Measurements from ENCODE around the gene PTPRD. TPM values are rescaled to one million over a fixed set of nuclear protein-coding genes. Genes with fewer than 3 reads are reported as not detected.

Gene PTPRD
- total and polyA plus RNA-seq, 7 experiments from 2014 or later, result 0.71 TPM; not detected in 6

DNA sequence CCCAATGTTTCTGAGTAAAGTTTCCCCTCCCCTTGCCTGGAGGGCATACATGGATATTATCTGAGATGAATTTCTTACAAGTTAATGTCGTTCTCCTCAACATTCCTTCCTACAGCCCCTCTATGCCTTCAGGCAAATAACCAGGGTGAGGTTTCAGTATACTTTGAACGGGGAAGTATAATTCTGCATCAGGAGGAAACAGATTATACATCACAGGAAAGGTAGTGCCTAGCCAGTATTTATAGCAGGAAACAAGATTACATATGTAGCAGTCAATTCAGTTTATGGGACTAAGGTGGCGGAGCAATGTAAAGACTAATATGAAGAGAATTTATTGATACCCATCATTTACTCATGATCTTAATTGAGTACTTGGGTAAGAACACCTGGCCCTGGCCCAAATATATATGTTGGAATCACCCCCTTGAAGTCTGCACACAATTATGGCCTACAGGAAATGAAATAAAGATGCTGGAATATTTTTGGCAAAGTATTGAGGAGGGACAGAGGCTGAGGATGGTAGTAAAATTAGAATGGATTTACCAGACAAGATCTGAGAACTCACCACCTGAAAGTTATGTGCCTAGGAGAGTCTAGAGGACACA is 661.1 kb downstream of the PTPRD start:
- ChIA-PET CTCF (no interaction called here), POLR2A (no interaction called here)
- no peak overlapping the region for H3K27ac ChIP-seq (ENCODE audit: low read depth, low read length)
- H3K4me1 ChIP-seq (ENCODE audit: control insufficient read depth in 2 of 2, insufficient read depth in 2 of 2, low read length in 2 of 2), result no peaks in the 10 kb centered on the region
- H3K4me3 Mint-ChIP-seq, result no peak overlapping the region
- H3K36me3 Mint-ChIP-seq, result no peaks in the 10 kb centered on the region
- no peak for DNase-seq
- H3K27me3 Mint-ChIP-seq, result no peaks in the 10 kb centered on the region
- intact Hi-C loops (cut with micrococcal nuclease), result no loop called here
- H3K27ac Mint-ChIP-seq, result no peak overlapping the region
- H3K4me1 Mint-ChIP-seq, result no peaks in the 10 kb centered on the region
- H3K27me3 ChIP-seq (ENCODE audit: control insufficient read depth in 2 of 2, insufficient read depth in 2 of 2, low read length in 2 of 2), result no peaks in the 10 kb centered on the region
- no peaks in the 10 kb centered on the region for H3K36me3 ChIP-seq (ENCODE audit: control insufficient read depth in 2 of 3, insufficient read depth in 3 of 3, low read length in 3 of 3)
- no peak for ATAC-seq
- no peaks in the 10 kb centered on the region for H3K9me3 ChIP-seq (ENCODE audit: control insufficient read depth in 2 of 3, low read length in 3 of 3)
- no peak overlapping the region for H3K4me3 ChIP-seq (ENCODE audit: low read length)
- H3K9me3 Mint-ChIP-seq, result peaks cover 0 to 9% (median 0%) of the 10 kb centered on the region in 11 donors

GRCh38 chr9:9950813-9951212 is 662.0 kb downstream of the PTPRD start:
- Histone ChIP-seq H3K9me3 (ENCODE audit: control insufficient read depth in 2 of 3, low read length in 3 of 3) (no peaks in the 10 kb centered on the region), H3K4me1 (ENCODE audit: control insufficient read depth in 2 of 2, insufficient read depth in 2 of 2, low read length in 2 of 2) (no peaks in the 10 kb centered on the region), H3K27me3 (ENCODE audit: control insufficient read depth in 2 of 2, insufficient read depth in 2 of 2, low read length in 2 of 2) (no peaks in the 10 kb centered on the region), H3K4me3 (ENCODE audit: low read length) (no peak overlapping the region), H3K36me3 (ENCODE audit: control insufficient read depth in 2 of 3, insufficient read depth in 3 of 3, low read length in 3 of 3) (no peaks in the 10 kb centered on the region), H3K27ac (ENCODE audit: low read depth, low read length) (no peak overlapping the region)
- CTCF ChIA-PET, result interaction anchor here (0.6 kb wide), 1 partner anchor 8 kb away, joined by 3 read pairs; no protein-coding TSS in a partner anchor
- Mint-ChIP-seq H3K27ac (no peak overlapping the region), H3K36me3 (no peaks in the 10 kb centered on the region), H3K9me3 (peaks cover 0 to 9% (median 0%) of the 10 kb centered on the region in 11 donors), H3K4me1 (no peaks in the 10 kb centered on the region), H3K4me3 (no peak overlapping the region), H3K27me3 (no peaks in the 10 kb centered on the region)
- intact Hi-C loops (cut with micrococcal nuclease), result no loop called here
- ATAC-seq, result no peak
- POLR2A ChIA-PET, result no interaction called here
- DNase-seq, result no peak

DNA sequence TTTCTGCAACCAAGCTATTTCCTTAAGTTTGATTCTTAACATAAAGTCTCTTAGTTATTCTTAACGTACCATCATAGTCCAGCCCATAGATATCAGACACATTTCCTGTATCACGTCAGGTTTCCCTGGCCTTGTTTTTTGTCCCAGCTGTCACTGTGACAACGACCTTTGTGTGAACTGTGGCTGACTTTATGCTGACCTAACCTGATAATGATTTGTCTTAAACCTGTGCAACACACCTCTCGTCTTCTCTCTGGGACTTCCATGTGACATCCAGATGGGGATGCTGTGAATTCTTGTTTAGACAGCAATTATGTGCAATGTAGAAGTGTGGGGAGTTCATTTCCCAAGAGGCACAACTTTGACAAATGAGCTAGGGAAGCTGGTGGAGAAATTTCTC is 662.8 kb downstream of the PTPRD start:
- H3K4me3 ChIP-seq (ENCODE audit: low read length), result no peak overlapping the region
- Mint-ChIP-seq H3K4me3 (no peak overlapping the region), H3K36me3 (no peaks in the 10 kb centered on the region), H3K4me1 (no peaks in the 10 kb centered on the region), H3K27ac (no peak overlapping the region), H3K9me3 (peaks cover 0 to 9% (median 0%) of the 10 kb centered on the region in 11 donors), H3K27me3 (no peaks in the 10 kb centered on the region)
- no peak for DNase-seq
- ChIA-PET CTCF (no interaction called here), POLR2A (no interaction called here)
- H3K27me3 ChIP-seq (ENCODE audit: control insufficient read depth in 2 of 2, insufficient read depth in 2 of 2, low read length in 2 of 2), result no peaks in the 10 kb centered on the region
- intact Hi-C loops (cut with micrococcal nuclease), result loop anchor here in 1 of 2 donors (10.0 kb wide), 1 partner anchor 345 kb away; no protein-coding TSS in a partner anchor
- no peaks in the 10 kb centered on the region for H3K4me1 ChIP-seq (ENCODE audit: control insufficient read depth in 2 of 2, insufficient read depth in 2 of 2, low read length in 2 of 2)
- no peak overlapping the region for H3K27ac ChIP-seq (ENCODE audit: low read depth, low read length)
- ATAC-seq, result no peak
- H3K9me3 ChIP-seq (ENCODE audit: control insufficient read depth in 2 of 3, low read length in 3 of 3), result no peaks in the 10 kb centered on the region
- no peaks in the 10 kb centered on the region for H3K36me3 ChIP-seq (ENCODE audit: control insufficient read depth in 2 of 3, insufficient read depth in 3 of 3, low read length in 3 of 3)

- intact Hi-C loops (cut with micrococcal nuclease), result loop anchor here in 1 of 2 donors (10.0 kb wide), 1 partner anchor 345 kb away; no protein-coding TSS in a partner anchor
- Mint-ChIP-seq H3K27me3 (no peaks in the 10 kb centered on the region), H3K27ac (no peak overlapping the region), H3K4me3 (no peak overlapping the region), H3K36me3 (no peaks in the 10 kb centered on the region), H3K9me3 (peaks cover 0 to 9% (median 0%) of the 10 kb centered on the region in 11 donors), H3K4me1 (no peaks in the 10 kb centered on the region)
- ChIA-PET POLR2A (no interaction called here), CTCF (no interaction called here)
- Histone ChIP-seq H3K36me3 (ENCODE audit: control insufficient read depth in 2 of 3, insufficient read depth in 3 of 3, low read length in 3 of 3) (no peaks in the 10 kb centered on the region), H3K4me3 (ENCODE audit: low read length) (no peak overlapping the region), H3K27ac (ENCODE audit: low read depth, low read length) (no peak overlapping the region), H3K27me3 (ENCODE audit: control insufficient read depth in 2 of 2, insufficient read depth in 2 of 2, low read length in 2 of 2) (no peaks in the 10 kb centered on the region), H3K9me3 (ENCODE audit: control insufficient read depth in 2 of 3, low read length in 3 of 3) (no peaks in the 10 kb centered on the region), H3K4me1 (ENCODE audit: control insufficient read depth in 2 of 2, insufficient read depth in 2 of 2, low read length in 2 of 2) (no peaks in the 10 kb centered on the region)
- DNase-seq, result no peak
- ATAC-seq, result no peak
Measured at GRCh38 chr9:9949368-9949767, 663.4 kb downstream of the PTPRD start.

DNA sequence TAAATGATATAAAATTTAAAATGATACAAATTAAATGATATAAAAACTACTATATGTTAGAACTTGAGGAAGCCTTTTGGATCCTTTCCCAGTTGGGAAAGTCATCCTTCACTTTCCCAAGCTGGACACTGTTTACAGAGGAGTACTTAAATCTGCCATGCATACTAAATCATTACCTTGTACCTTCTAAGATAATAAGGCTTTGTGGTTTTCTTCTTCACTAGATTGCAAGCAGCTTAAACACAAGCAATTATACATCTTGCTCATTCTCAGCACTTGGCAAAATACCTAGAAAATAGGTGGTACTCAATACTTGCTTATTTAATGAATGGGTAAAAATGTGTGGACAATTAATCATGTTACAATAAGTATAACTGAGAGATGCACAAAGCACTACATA is 666.8 kb downstream of the PTPRD start:
- intact Hi-C loops (cut with micrococcal nuclease), result loop anchor here in 1 of 2 donors (10.0 kb wide), 1 partner anchor 341 kb away; no protein-coding TSS in a partner anchor
- CTCF ChIA-PET, result no interaction called here
- H3K9me3 Mint-ChIP-seq, result peaks cover 0 to 3% (median 0%) of the 10 kb centered on the region in 11 donors

GRCh38 chr9:9942764-9943424 is 669.9 kb downstream of the PTPRD start:
- ChIA-PET CTCF (interaction anchor here (0.7 to 0.8 kb wide), 2 partner anchors 8 to 18 kb away, joined by 3 read pairs; no protein-coding TSS in a partner anchor), POLR2A (no interaction called here)
- no peaks in the 10 kb centered on the region for H3K36me3 ChIP-seq (ENCODE audit: control insufficient read depth in 2 of 3, insufficient read depth in 3 of 3, low read length in 3 of 3)
- intact Hi-C loops (cut with micrococcal nuclease), result loop anchor here in 1 of 2 donors (10.0 kb wide), 1 partner anchor 338 kb away; no protein-coding TSS in a partner anchor
- ATAC-seq (peak; percentile 73), DNase-seq (peak in 8 of 9 donors; percentile 6 to 40 (median 25))
- no peak overlapping the region for H3K27ac Mint-ChIP-seq
- H3K36me3 Mint-ChIP-seq, result no peaks in the 10 kb centered on the region
- H3K27ac ChIP-seq (ENCODE audit: low read depth, low read length), result no peak overlapping the region
- H3K4me1 Mint-ChIP-seq, result no peaks in the 10 kb centered on the region
- no peak overlapping the region for H3K4me3 Mint-ChIP-seq
- H3K4me1 ChIP-seq (ENCODE audit: control insufficient read depth in 2 of 2, insufficient read depth in 2 of 2, low read length in 2 of 2), result no peaks in the 10 kb centered on the region
- H3K9me3 ChIP-seq (ENCODE audit: control insufficient read depth in 2 of 3, low read length in 3 of 3), result no peaks in the 10 kb centered on the region
- no peaks in the 10 kb centered on the region for H3K9me3 Mint-ChIP-seq
- no peaks in the 10 kb centered on the region for H3K27me3 Mint-ChIP-seq
- no peaks in the 10 kb centered on the region for H3K27me3 ChIP-seq (ENCODE audit: control insufficient read depth in 2 of 2, insufficient read depth in 2 of 2, low read length in 2 of 2)
- H3K4me3 ChIP-seq (ENCODE audit: low read length), result no peak overlapping the region

More for the DNA sequence above, 666.8 kb downstream of the PTPRD start:
- H3K4me3 ChIP-seq (ENCODE audit: low read length), result no peak overlapping the region
- no peaks in the 10 kb centered on the region for H3K9me3 ChIP-seq (ENCODE audit: control insufficient read depth in 2 of 3, low read length in 3 of 3)
- POLR2A ChIA-PET, result no interaction called here
- Mint-ChIP-seq H3K4me3 (no peak overlapping the region), H3K27me3 (no peaks in the 10 kb centered on the region), H3K4me1 (no peaks in the 10 kb centered on the region), H3K36me3 (no peaks in the 10 kb centered on the region), H3K27ac (no peak overlapping the region)
- DNase-seq (no peak), ATAC-seq (no peak)
- H3K27me3 ChIP-seq (ENCODE audit: control insufficient read depth in 2 of 2, insufficient read depth in 2 of 2, low read length in 2 of 2), result no peaks in the 10 kb centered on the region
- no peaks in the 10 kb centered on the region for H3K4me1 ChIP-seq (ENCODE audit: control insufficient read depth in 2 of 2, insufficient read depth in 2 of 2, low read length in 2 of 2)
- H3K27ac ChIP-seq (ENCODE audit: low read depth, low read length), result no peak overlapping the region
- H3K36me3 ChIP-seq (ENCODE audit: control insufficient read depth in 2 of 3, insufficient read depth in 3 of 3, low read length in 3 of 3), result no peaks in the 10 kb centered on the region

DNA sequence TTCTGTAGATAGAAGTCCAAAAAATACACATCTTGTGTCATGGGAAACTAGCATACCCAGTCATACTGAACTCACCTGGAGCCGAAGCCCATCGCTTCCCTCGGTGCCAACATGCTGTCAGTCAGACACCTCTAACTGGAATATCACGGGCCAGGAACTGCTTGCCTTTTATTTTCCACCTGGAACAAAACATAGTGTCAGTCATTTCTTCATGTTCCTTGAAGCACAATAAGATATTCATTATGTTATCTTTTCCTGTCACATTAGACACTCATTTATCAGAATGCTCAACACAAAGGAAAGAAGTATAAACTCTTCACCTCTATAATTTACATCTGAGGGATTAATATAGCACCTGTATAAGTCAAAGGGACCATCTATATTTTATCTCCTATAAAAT is 674.4 kb downstream of the PTPRD start:
- ATAC-seq (no peak), DNase-seq (no peak)
- no peaks in the 10 kb centered on the region for H3K36me3 ChIP-seq (ENCODE audit: control insufficient read depth in 2 of 3, insufficient read depth in 3 of 3, low read length in 3 of 3)
- H3K9me3 ChIP-seq (ENCODE audit: control insufficient read depth in 2 of 3, low read length in 3 of 3), result no peaks in the 10 kb centered on the region
- H3K27me3 ChIP-seq (ENCODE audit: control insufficient read depth in 2 of 2, insufficient read depth in 2 of 2, low read length in 2 of 2), result no peaks in the 10 kb centered on the region
- no peaks in the 10 kb centered on the region for H3K27me3 Mint-ChIP-seq
- no peaks in the 10 kb centered on the region for H3K4me1 Mint-ChIP-seq
- intact Hi-C loops (cut with micrococcal nuclease), result no loop called here
- no peak overlapping the region for H3K27ac Mint-ChIP-seq
- ChIA-PET POLR2A (no interaction called here), CTCF (no interaction called here)
- H3K9me3 Mint-ChIP-seq, result peaks cover 0 to 1% (median 0%) of the 10 kb centered on the region in 11 donors
- no peak overlapping the region for H3K4me3 Mint-ChIP-seq
- H3K4me3 ChIP-seq (ENCODE audit: low read length), result no peak overlapping the region
- H3K4me1 ChIP-seq (ENCODE audit: control insufficient read depth in 2 of 2, insufficient read depth in 2 of 2, low read length in 2 of 2), result no peaks in the 10 kb centered on the region
- H3K36me3 Mint-ChIP-seq, result no peaks in the 10 kb centered on the region
- H3K27ac ChIP-seq (ENCODE audit: low read depth, low read length), result no peak overlapping the region
